GM19467 (cell line): Measurements from ENCODE around the gene FILIP1L.
"Not testable (repeated sequence)": the region's sequence is repeated elsewhere in the genome, so short reads cannot be mapped to it uniquely, and the experiment has no call there.

Source experiments
- ATAC-seq: cut with Tn5 transposase; IDR thresholded peaks from one replicate; pipeline ENCODE4 v1.9.1; 2021; ENCODE audit warnings: mild to moderate bottlenecking, moderate library complexity; ENCODE audit not compliant: unreplicated experiment

Gene FILIP1L

DNA sequence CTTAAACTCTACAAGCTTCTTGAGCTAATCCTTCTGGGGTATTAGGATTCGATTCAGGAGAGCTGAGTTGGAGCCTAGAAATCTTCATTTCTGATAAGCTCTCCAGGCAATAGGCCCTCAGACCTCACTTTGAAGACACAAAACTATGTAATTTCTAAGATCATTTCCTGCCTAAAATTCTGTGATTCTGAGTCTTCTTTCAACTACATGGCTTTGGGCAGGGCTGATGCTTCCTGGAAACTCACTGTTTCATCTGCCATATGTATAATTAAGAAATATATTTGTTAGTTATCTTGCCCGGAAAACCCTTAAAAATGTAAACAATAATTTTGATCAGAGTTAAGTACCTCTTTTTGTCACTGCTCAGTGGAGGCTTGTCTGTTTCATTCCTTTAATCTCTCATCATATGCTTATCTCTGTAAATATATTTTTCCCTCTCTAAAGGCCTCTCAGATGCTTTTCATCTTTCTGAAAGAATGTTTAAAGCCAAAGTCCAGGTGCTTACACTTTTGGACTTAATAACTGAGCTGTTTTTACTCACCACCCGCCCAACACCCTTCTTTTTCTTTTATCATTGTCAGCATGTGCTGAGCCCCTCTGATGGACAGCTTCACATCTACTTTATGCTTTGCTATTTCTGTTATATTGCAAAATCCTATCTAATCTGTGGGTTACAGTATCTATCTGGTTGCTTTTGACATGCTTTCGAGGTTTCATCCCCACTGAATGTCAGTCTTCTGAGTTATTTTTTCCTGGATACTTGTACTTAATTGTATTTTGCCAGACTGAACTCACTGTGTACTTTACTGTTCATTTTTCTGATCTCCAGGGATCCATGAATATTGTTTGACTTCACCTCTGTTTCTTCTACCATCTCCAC is 38.2 kb downstream of the FILIP1L start:
- ATAC-seq, result no peak

DNA sequence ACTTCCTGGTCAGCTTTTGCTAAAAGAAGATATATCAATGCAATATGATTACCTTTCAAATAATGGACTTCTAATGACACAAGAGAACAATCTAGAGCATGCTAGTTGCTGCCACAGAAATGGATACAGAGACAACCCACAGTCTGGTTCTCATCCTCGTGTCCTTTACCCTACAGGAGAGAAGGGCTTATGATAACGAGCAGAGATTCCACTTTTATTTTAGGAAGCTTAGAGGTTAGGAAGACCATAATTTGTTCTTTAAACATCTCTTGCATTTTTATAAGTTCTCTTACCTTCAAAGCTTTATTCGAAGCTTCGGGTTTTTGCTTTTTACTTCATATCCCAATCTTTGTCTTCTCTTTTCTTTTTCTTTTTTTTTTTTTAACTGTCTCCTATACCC is 39.1 kb downstream of the FILIP1L start:
- no peak for ATAC-seq

DNA sequence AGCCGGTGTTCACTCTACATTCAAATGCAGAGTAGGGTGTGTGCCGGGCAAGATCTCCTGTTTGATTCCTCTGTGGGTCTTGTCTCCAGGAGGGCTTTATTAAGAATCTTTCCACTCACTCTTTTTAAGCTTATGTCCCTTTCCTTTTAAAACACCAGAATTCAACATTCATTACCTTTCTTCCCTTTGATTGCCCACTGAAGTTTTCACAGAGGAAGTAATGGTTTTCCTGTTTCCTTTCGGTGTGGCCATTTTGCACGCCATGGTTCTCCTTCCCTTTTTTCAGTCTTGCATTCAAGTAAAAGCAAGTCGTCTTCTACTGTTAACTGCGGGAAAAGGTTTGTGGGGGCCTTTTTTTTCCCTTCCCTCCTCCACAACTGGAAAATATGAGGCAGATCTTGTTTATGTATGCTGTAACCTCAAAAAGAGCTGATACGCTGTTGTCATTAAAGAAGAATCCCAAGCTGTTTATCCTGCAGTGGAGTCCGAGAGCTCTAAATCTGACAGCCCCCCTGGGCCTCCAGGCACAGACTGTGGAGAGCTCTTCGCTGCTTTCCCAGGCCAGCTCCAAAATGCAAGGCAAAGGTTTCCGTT is 40.5 kb downstream of the FILIP1L start:
- ATAC-seq, result no peak

DNA sequence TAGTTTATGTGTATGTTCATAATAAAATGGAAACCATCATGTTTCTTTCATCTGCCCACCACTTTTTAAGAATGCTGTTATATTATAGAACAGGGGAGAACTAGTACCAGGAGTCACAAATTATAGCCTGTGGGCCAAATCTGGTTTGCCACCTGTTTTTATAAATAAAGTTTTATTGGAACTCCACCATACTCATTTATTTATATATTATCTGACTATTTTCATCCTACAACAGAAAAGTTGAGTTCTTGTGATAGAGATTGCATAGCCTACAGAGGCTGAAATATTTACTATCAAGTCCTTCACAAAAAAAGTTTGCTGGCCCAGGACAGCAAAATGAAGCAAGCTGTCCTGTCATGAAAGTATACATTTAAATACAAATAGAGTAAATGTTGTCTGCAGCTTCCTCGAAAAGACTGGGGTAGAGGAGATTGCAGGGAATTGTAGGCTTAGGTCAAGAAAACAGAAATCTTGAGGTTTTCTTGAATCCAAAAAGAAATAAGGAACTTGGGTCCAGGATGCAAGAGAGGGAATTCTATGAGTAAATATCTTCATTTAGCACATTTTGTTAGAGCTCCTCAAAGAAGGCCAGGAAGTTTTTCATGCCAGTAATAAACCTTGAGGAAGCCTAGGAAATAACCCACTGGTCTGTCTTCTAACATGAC is 41.1 kb downstream of the FILIP1L start:
- ATAC-seq, result no peak

DNA sequence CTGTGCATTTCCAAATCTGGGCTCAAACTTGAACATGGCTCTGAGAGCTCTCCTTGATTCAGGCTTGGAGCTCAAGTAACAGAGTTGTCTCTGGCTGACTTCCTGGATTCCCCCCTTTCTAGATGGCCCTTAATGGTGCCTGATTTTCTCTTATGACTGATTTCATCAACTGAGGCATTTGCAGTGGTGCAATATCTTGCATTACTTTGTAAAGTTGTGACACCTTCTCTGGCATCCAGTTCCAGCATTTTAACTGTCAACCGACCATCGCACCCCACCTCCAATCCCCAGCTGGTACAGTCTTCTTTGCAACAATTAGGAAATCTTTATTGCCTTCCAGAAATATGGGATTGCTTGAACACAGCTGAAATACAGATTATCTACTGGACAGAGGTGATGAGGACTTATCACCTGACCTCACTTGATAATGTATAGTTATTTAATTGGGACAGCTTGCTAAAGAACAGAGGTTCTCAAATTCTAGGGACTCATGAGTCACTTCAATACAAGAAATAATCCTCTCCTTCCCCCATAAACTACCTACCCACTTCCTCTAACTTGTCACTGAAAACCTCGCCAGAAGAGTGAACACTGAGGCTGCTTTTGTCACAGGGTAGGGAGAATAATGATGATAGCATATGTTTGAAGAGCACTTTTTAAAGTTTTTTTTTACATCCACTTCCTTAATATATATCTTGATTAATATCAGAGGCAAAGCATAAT is 41.8 kb downstream of the FILIP1L start:
- ATAC-seq, result peak; percentile 39

DNA sequence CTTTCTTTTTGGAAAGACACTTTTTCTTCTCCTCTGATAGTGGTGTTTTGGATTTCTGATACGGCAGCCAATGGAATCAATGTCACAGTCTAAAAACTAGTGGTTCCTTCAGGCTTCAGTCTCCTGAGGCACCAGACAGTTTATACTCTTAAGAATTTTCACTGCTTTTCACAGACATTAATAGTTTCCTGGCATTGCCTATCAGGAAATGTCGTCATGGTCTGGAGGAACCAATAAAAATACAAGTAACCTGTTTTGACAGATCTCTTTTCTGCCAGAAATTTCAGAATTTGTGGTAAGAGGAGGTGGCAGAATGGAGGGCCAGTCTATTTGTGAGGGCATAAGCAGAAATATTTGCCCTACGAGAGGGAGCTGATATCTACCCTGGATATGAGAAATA is 44.8 kb downstream of the FILIP1L start:
- ATAC-seq, result no peak

DNA sequence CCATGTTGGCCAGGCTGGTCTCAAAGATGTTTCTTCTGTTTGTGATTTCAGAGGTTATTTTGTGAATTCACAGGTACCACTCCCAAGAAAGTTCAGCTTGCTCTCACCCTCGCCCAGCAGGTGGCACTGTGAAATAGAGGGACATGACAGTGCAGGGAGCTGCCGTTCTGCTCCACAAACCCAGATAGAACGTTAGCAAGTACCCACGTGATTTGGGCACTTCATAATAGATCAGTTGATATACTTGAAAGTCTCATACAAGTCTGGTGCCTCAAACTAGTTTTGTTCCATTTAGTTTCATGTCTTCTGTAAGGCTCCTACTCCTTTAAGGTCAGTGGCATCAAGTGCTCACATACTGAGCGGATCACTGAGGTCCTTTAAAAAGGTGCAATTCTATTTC is 45.5 kb downstream of the FILIP1L start:
- ATAC-seq, result peak; percentile 64

DNA sequence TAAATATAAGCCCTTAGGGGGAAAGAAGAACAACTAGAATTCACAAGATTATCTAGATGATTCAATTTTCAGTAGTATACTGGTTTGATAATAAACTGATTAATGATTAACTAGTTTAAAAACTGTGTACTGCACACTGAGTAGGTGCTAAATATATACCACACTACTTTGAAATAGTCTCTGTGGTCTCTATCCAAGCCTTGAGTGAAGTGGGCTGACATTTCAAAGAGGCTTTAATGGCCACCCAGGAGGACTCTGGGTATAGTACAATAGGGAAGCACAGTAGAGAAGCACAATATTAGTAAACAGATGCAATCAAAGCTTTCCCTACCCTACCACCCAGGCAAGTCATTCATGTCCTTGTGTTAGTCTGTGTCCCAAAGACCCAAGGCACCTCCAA is 46.7 kb downstream of the FILIP1L start:
- no peak for ATAC-seq

DNA sequence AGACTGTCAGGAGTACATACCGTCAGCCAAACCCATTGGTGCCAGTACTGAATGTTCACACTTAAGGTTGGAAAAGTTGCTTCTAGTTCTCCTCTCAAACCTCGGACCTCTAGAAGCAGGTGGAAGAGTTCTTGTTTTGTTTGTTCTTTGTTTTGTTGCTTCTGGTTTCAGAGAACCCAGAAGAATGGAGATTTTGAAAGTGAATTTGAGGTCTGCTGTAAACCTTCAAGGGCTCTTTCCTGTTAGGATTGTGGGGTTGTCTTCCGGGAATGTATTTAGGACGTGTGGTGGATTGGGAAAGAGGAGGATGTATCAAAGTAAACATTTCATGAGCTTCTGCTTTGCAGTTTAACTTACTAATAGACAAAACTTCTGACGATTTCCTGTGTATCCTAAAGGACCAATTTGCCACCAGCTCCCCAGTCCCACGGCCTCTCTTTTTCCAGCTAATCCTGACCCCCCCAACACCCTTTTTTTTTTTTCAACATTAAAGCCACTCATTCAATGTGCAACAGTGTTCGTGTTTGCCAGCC is 50.3 kb downstream of the FILIP1L start:
- no peak for ATAC-seq

DNA sequence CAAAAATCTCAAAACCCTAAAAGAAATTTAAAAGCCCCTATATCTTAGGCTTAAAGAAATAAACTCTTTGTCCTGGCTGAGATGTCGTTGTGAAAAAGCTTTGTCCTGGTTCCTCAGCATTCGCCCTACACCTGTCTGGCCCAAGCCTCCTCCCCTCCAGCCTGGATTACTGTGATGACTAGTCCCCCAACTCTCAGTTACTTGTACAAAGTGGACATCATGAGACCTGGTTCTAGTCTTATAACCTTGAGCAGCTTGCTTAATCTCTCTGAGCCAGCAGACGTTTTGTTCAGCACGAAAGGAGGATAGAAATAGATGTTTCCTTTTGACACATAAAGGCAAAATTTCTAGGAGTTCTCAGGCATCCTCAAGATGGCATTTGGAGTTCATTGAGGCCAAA is 51.6 kb downstream of the FILIP1L start:
- no peak for ATAC-seq

DNA sequence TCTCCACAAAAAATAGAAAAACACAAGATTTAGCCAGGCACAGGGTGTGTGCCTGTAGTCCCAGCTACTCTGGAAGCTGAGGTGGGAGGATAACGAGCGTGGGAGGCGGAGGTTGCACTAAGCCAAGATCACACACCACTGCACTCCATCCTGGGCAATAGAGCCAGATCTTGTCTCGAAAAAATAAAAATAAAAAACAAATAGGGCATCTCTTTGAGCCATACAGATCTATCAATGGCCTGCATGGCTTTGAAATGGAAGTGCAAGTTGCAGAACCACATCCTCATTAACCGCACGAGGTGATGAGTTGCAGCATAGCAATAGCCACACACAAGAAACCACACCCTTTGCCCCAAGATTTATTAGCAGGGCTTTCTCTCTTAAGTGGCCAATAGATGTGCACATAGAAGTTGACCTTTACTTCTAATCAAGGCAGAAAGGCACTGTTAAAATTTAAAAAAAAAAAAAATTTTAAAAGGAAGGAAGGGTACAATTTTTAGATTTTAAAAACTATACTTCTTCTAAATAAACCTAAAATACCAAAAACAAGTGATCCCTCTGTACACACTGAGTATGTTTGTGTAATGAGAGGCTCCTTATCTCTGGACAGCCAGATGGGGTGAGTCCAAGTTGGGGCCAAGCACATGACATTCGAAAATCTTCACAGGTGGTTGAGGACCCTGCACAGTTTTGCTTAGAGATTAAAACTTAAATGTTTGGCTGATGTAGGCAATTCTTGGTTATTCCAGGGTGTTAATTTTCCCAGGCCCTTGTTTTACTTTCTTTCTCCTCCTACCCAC is 53.4 kb downstream of the FILIP1L start:
- ATAC-seq, result peak; percentile 73

DNA sequence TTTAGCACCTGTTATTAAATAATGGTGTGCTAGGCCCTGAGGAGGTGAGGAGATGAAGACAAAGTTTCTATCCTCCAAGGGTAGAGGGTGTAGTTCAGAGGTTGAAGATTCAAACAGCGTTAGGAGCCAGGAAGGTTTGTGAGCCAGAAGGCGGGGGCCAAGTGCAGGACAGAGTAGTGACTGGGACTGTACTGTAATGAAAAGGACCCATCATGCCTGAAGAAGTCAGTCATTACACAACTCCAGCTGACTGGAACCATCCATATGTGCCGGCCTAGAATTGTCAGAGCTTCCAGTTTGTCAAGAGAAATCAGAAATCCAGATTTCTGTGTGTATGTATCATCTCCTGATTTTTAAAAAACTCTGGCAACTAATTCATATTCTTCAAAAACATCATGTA is 54.8 kb downstream of the FILIP1L start:
- no peak for ATAC-seq

DNA sequence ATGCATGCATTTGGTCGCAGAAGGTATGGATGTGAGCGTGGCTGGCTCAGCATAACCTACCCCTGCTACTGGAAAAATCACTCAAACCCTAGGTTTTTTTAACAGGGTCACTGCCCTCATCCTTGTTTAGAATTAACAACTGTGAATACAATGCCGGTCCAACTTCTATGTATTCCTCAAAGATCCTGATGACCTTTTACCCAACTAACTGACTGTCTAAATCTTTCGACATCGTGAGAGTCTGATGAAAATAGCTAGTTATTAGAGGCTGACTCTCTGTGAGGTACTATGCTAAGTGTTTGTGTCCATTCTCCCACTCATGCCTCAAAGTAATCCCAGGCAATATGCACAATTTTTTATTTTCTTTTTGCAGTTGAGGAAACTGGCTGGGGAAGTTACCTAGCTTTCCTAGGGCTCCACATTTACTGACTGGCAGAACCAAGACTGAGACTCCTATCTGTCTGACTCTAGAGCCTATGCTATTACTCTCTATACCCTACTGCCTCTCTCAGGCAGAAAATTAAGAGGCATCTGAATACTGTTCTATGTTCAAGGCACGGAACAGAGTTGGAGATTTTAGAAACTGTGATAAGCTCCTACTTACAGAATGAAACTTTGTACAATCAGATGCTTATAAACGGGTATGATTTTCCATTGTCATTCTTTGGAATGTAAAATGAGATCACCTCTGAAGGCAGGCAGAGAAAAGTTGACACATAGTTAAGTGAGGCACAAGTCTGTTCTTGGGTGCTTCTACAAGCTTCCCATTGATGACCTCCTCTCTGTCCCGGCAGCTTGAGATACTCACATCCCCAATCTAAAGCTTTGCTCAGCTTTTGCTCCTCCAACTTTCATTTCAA is 56.4 kb downstream of the FILIP1L start:
- ATAC-seq, result no peak

DNA sequence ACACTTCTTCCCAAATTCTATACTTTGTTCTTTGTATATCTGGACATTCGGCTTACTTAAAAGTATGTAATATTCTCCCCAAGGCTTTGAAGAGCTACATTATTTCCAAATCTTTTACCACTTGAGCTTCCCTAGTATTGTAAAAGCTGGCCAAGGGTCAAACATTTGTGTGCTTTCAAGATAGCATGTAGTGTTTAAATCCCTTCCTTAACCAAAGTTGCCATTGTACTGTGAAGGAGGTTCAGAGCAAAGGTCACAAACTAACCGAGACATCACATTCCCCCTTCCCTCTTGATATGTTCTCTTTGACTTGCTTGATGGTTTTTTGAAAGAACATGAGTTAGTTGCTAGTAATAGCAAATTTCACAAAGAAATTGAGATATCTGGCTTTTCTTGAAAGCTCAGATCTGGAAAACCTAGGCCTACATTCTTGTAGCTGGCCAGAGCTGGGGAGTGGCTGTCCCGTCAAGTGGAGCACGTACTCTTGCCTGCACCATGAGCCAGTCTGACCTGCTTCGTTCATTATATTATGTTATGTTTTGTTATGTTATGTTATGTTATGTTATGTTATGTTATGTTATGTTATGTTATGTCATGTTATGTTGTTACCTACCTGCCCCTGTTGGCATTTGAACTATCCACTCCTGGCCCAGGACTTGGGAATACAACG is 60.2 kb downstream of the FILIP1L start:
- ATAC-seq, result no peak

DNA sequence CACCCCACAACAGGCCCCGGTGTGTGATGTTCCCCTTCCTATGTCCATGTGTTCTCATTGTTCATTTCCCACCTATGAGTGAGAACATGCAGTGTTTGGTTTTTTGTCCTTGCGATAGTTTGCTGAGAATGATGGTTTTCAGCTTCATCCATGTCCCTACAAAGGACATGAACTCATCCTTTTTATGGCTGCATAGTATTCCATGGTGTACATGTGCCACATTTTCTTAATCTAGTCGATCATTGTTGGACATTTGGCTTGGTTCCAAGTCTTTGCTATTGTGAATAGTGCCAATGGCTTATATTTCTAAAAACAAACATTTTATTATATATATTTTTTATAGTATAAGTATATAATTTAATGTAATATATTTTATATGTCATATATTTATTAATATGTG is 62.8 kb downstream of the FILIP1L start:
- not testable (repeated sequence) for ATAC-seq

DNA sequence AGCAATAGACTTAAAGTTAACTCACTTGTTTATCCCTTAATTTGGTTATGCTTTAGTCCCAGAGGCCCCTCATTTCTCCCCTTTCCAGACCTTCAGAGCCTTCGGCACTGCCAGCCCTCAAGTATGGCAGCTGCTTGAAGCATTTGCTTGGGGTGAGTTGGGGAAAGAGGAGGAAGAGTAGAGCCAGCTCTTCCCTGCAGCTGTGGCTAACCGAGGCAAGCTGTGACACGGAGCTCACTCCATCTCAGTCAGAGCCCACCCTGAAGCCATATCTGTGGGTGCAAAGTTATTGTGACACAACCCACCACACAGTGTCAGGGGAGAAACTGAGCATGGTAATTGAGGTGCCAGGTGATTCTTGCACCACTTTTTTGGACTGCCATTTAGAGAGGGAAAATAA is 66.1 kb downstream of the FILIP1L start:
- ATAC-seq, result no peak

DNA sequence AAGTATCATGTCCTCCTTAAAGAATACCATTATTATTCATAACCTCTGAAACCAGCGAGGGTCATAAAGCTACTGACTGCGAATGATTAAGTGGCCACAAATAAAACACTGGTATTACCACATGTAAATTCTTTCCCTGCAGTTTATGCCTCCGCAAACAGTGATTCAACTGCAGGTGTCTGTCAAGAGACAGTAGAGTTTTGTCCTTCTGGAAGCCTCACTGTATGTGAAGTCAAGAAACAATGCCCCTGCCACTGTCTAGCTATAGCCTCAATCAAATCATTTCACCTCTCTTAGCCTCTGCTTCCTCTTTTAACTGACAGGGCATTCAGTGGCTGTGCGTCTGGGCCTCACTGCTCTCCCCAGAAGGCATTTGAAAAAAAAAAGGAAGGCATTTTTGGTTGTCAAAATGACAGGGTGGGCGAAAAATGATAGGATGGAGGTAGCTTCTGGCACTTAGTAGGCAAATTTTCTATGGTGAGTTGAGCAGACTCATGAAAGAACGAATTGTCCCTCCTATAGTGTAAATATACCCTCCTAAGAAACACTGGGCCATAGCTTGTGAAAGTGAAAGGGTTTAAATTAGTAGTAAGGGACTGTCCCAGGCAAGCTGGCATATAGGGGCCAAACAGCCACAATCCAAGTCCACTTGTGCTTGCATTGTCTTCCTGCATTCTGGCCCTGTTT is 66.7 kb downstream of the FILIP1L start:
- peak; percentile 76 for ATAC-seq

DNA sequence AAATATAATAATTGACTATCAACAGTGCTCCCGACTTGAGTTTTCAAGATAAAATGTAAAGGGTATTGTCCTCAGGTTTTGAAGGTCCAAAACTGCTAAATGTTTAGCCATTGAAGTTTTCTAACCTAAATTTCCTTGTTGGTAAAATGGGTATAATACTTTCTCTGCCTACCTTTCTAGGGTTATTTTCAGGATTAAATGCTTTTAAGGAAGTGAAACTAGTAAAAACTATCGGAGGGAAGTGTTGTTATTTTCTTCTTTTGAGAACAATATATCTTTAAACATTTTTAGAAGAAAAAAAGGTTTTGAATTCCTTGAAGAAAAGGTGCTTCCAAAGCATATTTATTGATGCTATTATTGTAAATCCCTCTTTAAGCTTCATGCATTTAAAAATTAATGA is 67.3 kb downstream of the FILIP1L start:
- ATAC-seq, result no peak
